Loucy (cell line): ENCODE data around the gene CD44.
A peak's percentile ranks its signal among the peaks of the same experiment; 100 is the strongest.

ENCODE experiments used
- H2AFZ ChIP-seq: fragments of 200-600 bp; sonication (generic); 2 replicates; pipeline ENCODE4 v1.6.0; 2016; ENCODE audit warnings: antibody characterized with exemption, mild to moderate bottlenecking, low read length, moderate library complexity
- H3F3A ChIP-seq: fragments of 200-600 bp; 2 replicates; pipeline ENCODE4 v1.6.0; 2016; ENCODE audit warnings: antibody characterized with exemption, low read depth, mild to moderate bottlenecking
- H3K27me3 ChIP-seq: fragments of 200-600 bp; sonication (generic); 2 replicates; pipeline ENCODE4 v1.6.1; 2014; ENCODE audit warnings: low read length, mild to moderate bottlenecking; ENCODE audit not compliant: insufficient read depth, poor library complexity, severe bottlenecking
- H3K36me3 ChIP-seq: fragments of 200-600 bp; sonication (generic); 2 replicates; pipeline ENCODE4 v1.6.1; 2016; ENCODE audit warnings: low read length; ENCODE audit not compliant: insufficient read depth
- H3K4me1 ChIP-seq: fragments of 200-600 bp; sonication (generic); 2 replicates; pipeline ENCODE4 v1.5.1; 2014; ENCODE audit warnings: low read length, mild to moderate bottlenecking; ENCODE audit not compliant: insufficient read depth, poor library complexity, severe bottlenecking
- H3K4me2 ChIP-seq: fragments of 200-600 bp; sonication (generic); 2 replicates; pipeline ENCODE4 v1.6.0; 2014; ENCODE audit warnings: antibody characterized with exemption, low read length, low read depth, mild to moderate bottlenecking; ENCODE audit not compliant: poor library complexity, severe bottlenecking
- H3K4me3 ChIP-seq: fragments of 200-600 bp; sonication (generic); 2 replicates; pipeline ENCODE4 v1.5.1; 2014; ENCODE audit warnings: low read length, mild to moderate bottlenecking, mixed read lengths; ENCODE audit not compliant: poor library complexity, severe bottlenecking
- H3K79me2 ChIP-seq: fragments of 200-600 bp; sonication (generic); 2 replicates; pipeline ENCODE4 v1.6.1; 2014; ENCODE audit warnings: low read length; ENCODE audit not compliant: insufficient read depth
- H3K9ac ChIP-seq: fragments of 200-600 bp; sonication (generic); 2 replicates; pipeline ENCODE4 v1.6.0; 2014; ENCODE audit warnings: mild to moderate bottlenecking, low read depth, low read length, moderate library complexity; ENCODE audit not compliant: poor library complexity, severe bottlenecking
- H3K9me2 ChIP-seq: fragments of 200-600 bp; sonication (generic); replicated peaks from 2 replicates; pipeline ENCODE4 v1.6.1; 2016; ENCODE audit warnings: low read depth, low read length, mixed read lengths
- H3K9me3 ChIP-seq: fragments of 200-600 bp; sonication (generic); 2 replicates; pipeline ENCODE4 v1.6.1; 2014; ENCODE audit warnings: mild to moderate bottlenecking, antibody characterized with exemption, low read length, low read depth; ENCODE audit not compliant: insufficient read depth
- H4K20me1 ChIP-seq: fragments of 200-600 bp; sonication (generic); 2 replicates; pipeline ENCODE4 v1.6.0; 2014; ENCODE audit warnings: antibody characterized with exemption, low read length, mild to moderate bottlenecking; ENCODE audit not compliant: insufficient read depth, poor library complexity, severe bottlenecking
- CTCF ChIP-seq: fragments of 200-600 bp; sonication (generic); conservative IDR thresholded peaks from 2 replicates; pipeline ENCODE4 v1.5.1; 2014; ENCODE audit warnings: mild to moderate bottlenecking, antibody characterized with exemption, low read length
- EZH2phosphoT487 ChIP-seq: fragments of 200-600 bp; IDR thresholded peaks from 2 replicates; pipeline ENCODE4 v1.6.1; 2018; ENCODE audit warnings: antibody characterized with exemption, mild to moderate bottlenecking, moderate library complexity, borderline replicate concordance

The CD44 gene

GRCh38 chr11:35165030-35165422, 26.1 kb downstream of the CD44 start:
- H2AFZ ChIP-seq: no peak overlapping the region
- H3K9me2 ChIP-seq: no peaks in the 10 kb centered on the region
- peak overlapping the region; percentile 66 for H3K4me3 ChIP-seq
- H3K4me2 ChIP-seq: peak overlapping the region; percentile 91
- H3K9ac ChIP-seq: peak overlapping the region; percentile 48
- TF ChIP-seq CTCF (no peak), EZH2phosphoT487 (no peak)
- peaks cover 9% of the 10 kb centered on the region; the same call in 1 of the 2 replicates for H3F3A ChIP-seq
- H3K4me1 ChIP-seq: peaks cover 87% of the 10 kb centered on the region
- H3K27me3 ChIP-seq: no peaks in the 10 kb centered on the region
- peaks cover 7% of the 10 kb centered on the region; the same call in 1 of the 2 replicates for H3K36me3 ChIP-seq
- H4K20me1 ChIP-seq: peaks cover 84% of the 10 kb centered on the region
- H3K9me3 ChIP-seq: no peaks in the 10 kb centered on the region
- H3K79me2 ChIP-seq: peaks cover 93% of the 10 kb centered on the region

- no peak overlapping the region for H2AFZ ChIP-seq
- H4K20me1 ChIP-seq: peaks cover 80% of the 10 kb centered on the region
- H3K36me3 ChIP-seq: peaks cover 3% of the 10 kb centered on the region; the same call in 1 of the 2 replicates
- peaks cover 93% of the 10 kb centered on the region for H3K79me2 ChIP-seq
- peaks cover 9% of the 10 kb centered on the region; the same call in 1 of the 2 replicates for H3F3A ChIP-seq
- peak overlapping the region; percentile 66 for H3K4me3 ChIP-seq
- peak overlapping the region; percentile 48 for H3K9ac ChIP-seq
- TF ChIP-seq EZH2phosphoT487 (no peak), CTCF (no peak)
- H3K9me2 ChIP-seq: no peaks in the 10 kb centered on the region
- H3K9me3 ChIP-seq: no peaks in the 10 kb centered on the region
- peak overlapping the region; percentile 91 for H3K4me2 ChIP-seq
- H3K4me1 ChIP-seq: peaks cover 87% of the 10 kb centered on the region
- H3K27me3 ChIP-seq: no peaks in the 10 kb centered on the region
Observed at GRCh38 chr11:35165423-35166368, 26.7 kb downstream of the CD44 start.

DNA sequence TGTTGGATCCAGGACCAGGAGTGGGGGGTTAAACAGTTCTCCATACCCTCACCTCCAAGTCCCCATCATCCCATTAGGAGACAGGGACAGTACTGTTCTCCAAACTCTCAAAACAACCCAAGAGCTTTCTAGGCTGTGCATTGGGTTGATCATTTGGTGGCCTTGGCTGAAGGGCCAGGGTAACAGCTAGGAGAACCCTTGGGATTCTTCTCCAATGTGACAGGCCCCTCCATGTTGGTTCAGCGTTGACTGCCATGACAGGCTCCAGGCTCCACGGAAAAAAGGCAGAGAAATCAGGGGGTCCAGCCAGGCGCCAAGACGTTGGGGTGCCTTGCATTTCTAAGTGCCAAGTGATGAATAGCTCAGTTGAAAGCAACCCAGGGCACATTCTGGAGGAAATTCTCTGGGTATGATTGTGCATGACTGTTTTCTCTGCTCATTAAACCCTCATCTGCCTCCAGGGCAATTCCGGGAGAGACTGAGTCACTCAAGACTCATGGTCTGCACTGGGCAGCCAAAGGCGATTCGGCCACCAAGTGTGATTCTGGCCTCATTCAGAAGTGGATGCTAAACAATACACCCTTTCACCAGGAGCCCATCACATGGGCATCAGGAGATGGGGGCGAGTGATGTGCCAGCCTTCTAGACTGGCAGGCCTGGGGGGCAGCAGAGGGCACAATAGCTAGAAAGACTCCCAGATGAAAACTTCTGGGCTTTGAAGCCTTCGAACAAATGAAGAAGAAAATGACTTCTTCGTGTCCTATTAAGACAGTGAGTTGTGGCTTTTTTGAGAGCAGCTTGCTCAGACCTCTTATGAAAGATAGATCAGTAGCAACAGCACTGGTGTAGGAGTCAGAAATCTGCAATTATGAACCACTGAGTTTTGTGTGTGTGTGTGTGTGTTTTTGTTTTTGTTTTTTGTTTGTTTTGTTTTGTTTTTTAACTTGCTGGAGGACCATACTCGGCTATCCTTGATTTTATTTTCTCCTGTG, 27.7 kb downstream of the CD44 start:
- Histone ChIP-seq H3K9me3 (no peaks in the 10 kb centered on the region), H2AFZ (no peak overlapping the region), H3F3A (peaks cover 9% of the 10 kb centered on the region; the same call in 1 of the 2 replicates), H3K9ac (peak overlapping the region; percentile 21), H3K4me1 (peaks cover 88% of the 10 kb centered on the region), H3K36me3 (peaks cover 3% of the 10 kb centered on the region; the same call in 1 of the 2 replicates), H4K20me1 (peaks cover 79% of the 10 kb centered on the region), H3K9me2 (no peaks in the 10 kb centered on the region), H3K4me3 (peak overlapping the region; percentile 66), H3K79me2 (peaks cover 93% of the 10 kb centered on the region), H3K27me3 (no peaks in the 10 kb centered on the region), H3K4me2 (peak overlapping the region; percentile 91)
- no peak for TF ChIP-seq EZH2phosphoT487
- TF ChIP-seq CTCF: no peak
